Mesenchymal stem cell (in vitro differentiated cells and primary cell): ENCODE measurements around the gene SLC38A6.

Source experiments
- DNase-seq: peaks from one replicate; pipeline ENCODE4 v3.0.0-alpha.2; 2013
- H2AFZ ChIP-seq: one replicate; pipeline ENCODE4 v1.6.1; 2013; ENCODE audit warnings: low read depth, mild to moderate bottlenecking, control low read depth, inconsistent platforms, low read length, moderate library complexity
- H2AK5ac ChIP-seq: 2 replicates; pipeline ENCODE4 v1.6.1; 2013; ENCODE audit warnings: low read length, moderate library complexity, mild to moderate bottlenecking, inconsistent platforms; ENCODE audit not compliant: severe bottlenecking
- H2BK120ac ChIP-seq: one replicate; pipeline ENCODE4 v1.6.1; 2013; ENCODE audit warnings: low read depth, mild to moderate bottlenecking, inconsistent platforms, low read length, moderate library complexity
- H2BK12ac ChIP-seq, 2 experiments: one replicate each; pipeline ENCODE4 v1.6.1; 2013; ENCODE audit warnings: inconsistent platforms in 2 of 2, low read length in 2 of 2, mild to moderate bottlenecking in 2 of 2, moderate library complexity in 2 of 2, control low read depth in 1 of 2
- H2BK15ac ChIP-seq: one replicate; pipeline ENCODE4 v1.6.1; 2013; ENCODE audit warnings: mild to moderate bottlenecking, low read depth, inconsistent platforms; ENCODE audit not compliant: poor library complexity, severe bottlenecking
- H2BK5ac ChIP-seq: 2 replicates; pipeline ENCODE4 v1.6.1; 2013; ENCODE audit warnings: low read depth, mild to moderate bottlenecking, low read length, control low read depth, inconsistent platforms; ENCODE audit not compliant: poor library complexity, severe bottlenecking
- H3K14ac ChIP-seq, 2 experiments: one replicate each; pipeline ENCODE4 v1.6.1; 2013; ENCODE audit warnings: inconsistent platforms in 2 of 2, low read length in 2 of 2, control low read depth in 1 of 2, mild to moderate bottlenecking in 1 of 2, moderate library complexity in 1 of 2
- H3K18ac ChIP-seq, 2 experiments: one replicate each; pipeline ENCODE4 v1.6.1; 2013; ENCODE audit warnings: inconsistent platforms in 2 of 2, low read length in 2 of 2, control low read depth in 1 of 2, low read depth in 1 of 2, mild to moderate bottlenecking in 1 of 2
- H3K23ac ChIP-seq, 2 experiments: one replicate each; pipeline ENCODE4 v1.6.1; 2013; ENCODE audit warnings: inconsistent platforms in 2 of 2, low read length in 2 of 2, mild to moderate bottlenecking in 2 of 2, moderate library complexity in 2 of 2, control low read depth in 1 of 2
- H3K27ac ChIP-seq: 2 replicates; pipeline ENCODE4 v1.5.1; 2013; ENCODE audit warnings: mild to moderate bottlenecking, moderate library complexity, low read length, control low read depth, inconsistent platforms; ENCODE audit not compliant: poor library complexity, severe bottlenecking
- H3K27me3 ChIP-seq, 2 experiments: 2 replicates each; pipeline versions ENCODE4 v1.6.1 to v1.7.0; 2013; ENCODE audit warnings: low read length in 2 of 2, mild to moderate bottlenecking in 2 of 2, moderate library complexity in 2 of 2, control low read depth in 1 of 2, inconsistent platforms in 1 of 2; ENCODE audit not compliant: control insufficient read depth in 1 of 2, insufficient read depth in 1 of 2
- H3K36me3 ChIP-seq, 2 experiments: 2 replicates each; pipeline versions ENCODE4 v1.6.1 to v1.7.0; 2013; ENCODE audit warnings: low read length in 2 of 2, control low read depth in 1 of 2, inconsistent platforms in 1 of 2, low read depth in 1 of 2, mild to moderate bottlenecking in 1 of 2; ENCODE audit not compliant: insufficient read depth in 2 of 2, control insufficient read depth in 1 of 2
- H3K4ac ChIP-seq, 2 experiments: one replicate each; pipeline ENCODE4 v1.6.1; 2013; ENCODE audit warnings: inconsistent platforms in 2 of 2, low read length in 2 of 2, mild to moderate bottlenecking in 2 of 2, moderate library complexity in 2 of 2, control low read depth in 1 of 2, low read depth in 1 of 2
- H3K4me1 ChIP-seq: 2 replicates; pipeline ENCODE4 v1.6.1; 2013; ENCODE audit warnings: low read depth, low read length, control low read depth; ENCODE audit not compliant: control insufficient read depth, insufficient read depth
- H3K4me2 ChIP-seq: 2 replicates; pipeline ENCODE4 v1.6.1; 2013; ENCODE audit warnings: low read length, mild to moderate bottlenecking, inconsistent platforms; ENCODE audit not compliant: poor library complexity, severe bottlenecking
- H3K4me3 ChIP-seq, 2 experiments: 2 replicates each; pipeline versions ENCODE4 v1.5.1 to v1.7.0; 2013; ENCODE audit warnings: low read length in 2 of 2, mild to moderate bottlenecking in 2 of 2, control low read depth in 1 of 2, low read depth in 1 of 2; ENCODE audit not compliant: insufficient read depth in 1 of 2
- H3K79me1 ChIP-seq: replicated peaks from 2 replicates; pipeline ENCODE4 v1.6.1; 2013; ENCODE audit warnings: mild to moderate bottlenecking, control low read depth, low read length, inconsistent platforms; ENCODE audit not compliant: poor library complexity, severe bottlenecking
- H3K9ac ChIP-seq: 2 replicates; pipeline ENCODE4 v1.7.0; 2013; ENCODE audit warnings: mild to moderate bottlenecking, low read length, moderate library complexity
- H3K9me3 ChIP-seq: 2 replicates; pipeline ENCODE4 v1.7.0; 2013; ENCODE audit warnings: mild to moderate bottlenecking, low read length; ENCODE audit not compliant: control insufficient read depth
- H4K8ac ChIP-seq: one replicate; pipeline ENCODE4 v1.6.1; 2013; ENCODE audit warnings: inconsistent platforms, mild to moderate bottlenecking, low read length, moderate library complexity
- H4K91ac ChIP-seq: one replicate; pipeline ENCODE4 v1.6.1; 2013; ENCODE audit warnings: mild to moderate bottlenecking, low read length, inconsistent platforms
- WGBS: methylation state at CpG from one replicate; pipeline ENCODE4 v1.1.7; 2013; ENCODE audit warnings: mixed read lengths; 5-methylcytosine and 5-hydroxymethylcytosine counted together

SLC38A6 gene

DNA sequence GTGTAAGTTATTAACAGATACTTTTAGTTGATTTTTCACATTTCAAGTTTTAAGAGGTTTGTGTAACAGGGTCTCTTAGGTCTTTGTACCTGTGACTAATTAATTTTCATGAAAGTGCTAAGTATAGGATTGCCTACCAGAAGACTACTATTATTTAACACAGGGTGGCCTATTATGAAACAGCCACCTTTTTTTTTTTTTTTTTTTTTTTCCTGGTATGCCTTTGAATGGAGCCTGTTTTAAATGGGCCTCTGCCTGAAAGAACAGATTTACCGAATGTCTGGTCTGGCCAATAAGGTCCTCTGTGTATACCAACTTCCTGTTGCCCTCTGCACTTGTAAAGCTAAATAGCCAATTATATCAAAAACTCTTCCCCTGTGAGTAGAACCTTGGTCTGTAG lies 62.5 kb downstream of the SLC38A6 start:
- Histone ChIP-seq H3K14ac (no peak overlapping the region), H2AK5ac (no peak overlapping the region), H3K27ac (no peak overlapping the region), H3K79me1 (no peaks in the 10 kb centered on the region), H4K8ac (no peak overlapping the region), H3K36me3 (peaks cover 0 to 17% of the 10 kb centered on the region in 2 experiments), H2BK12ac (no peak overlapping the region), H3K27me3 (no peaks in the 10 kb centered on the region), H3K4me1 (no peaks in the 10 kb centered on the region), H3K9ac (no peak overlapping the region), H3K23ac (no peak overlapping the region), H2BK15ac (no peak overlapping the region), H2BK120ac (no peak overlapping the region), H2BK5ac (no peak overlapping the region), H3K4me2 (no peak overlapping the region), H3K18ac (no peak overlapping the region), H2AFZ (no peak overlapping the region), H3K4ac (no peak overlapping the region), H3K9me3 (no peaks in the 10 kb centered on the region), H3K4me3 (no peak overlapping the region), H4K91ac (no peak overlapping the region)
- WGBS, result 68% methylated on average over 1 of the region's 1 CpG
- no peak for DNase-seq

DNA sequence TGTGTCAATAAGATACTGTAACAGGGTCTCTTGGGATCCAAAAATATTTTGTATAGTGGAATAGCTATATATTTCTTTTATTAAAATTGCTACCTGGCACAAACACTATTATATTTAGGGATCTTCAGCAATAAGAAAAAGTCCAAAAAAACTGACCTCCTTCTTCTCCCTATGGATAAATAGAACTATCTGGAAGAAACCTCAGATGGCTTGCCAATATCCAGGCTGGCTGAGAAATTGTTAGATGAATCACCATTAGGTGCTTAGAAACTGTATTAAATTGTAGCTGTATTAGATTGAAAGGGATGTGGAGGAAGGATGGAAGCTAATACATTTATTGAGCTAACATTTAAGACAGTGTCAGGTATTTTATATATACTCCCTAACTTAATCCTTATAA lies 66.0 kb downstream of the SLC38A6 start:
- Histone ChIP-seq H2AFZ (no peak overlapping the region), H3K27me3 (no peaks in the 10 kb centered on the region), H3K9me3 (no peaks in the 10 kb centered on the region), H3K79me1 (no peaks in the 10 kb centered on the region), H3K4me3 (no peak overlapping the region), H3K4ac (no peak overlapping the region), H2BK120ac (no peak overlapping the region), H3K18ac (no peak overlapping the region), H3K14ac (no peak overlapping the region), H2BK12ac (no peak overlapping the region), H3K36me3 (peaks cover 0 to 38% of the 10 kb centered on the region in 2 experiments), H3K27ac (no peak overlapping the region), H2BK15ac (no peak overlapping the region), H2BK5ac (no peak overlapping the region), H3K4me2 (no peak overlapping the region), H2AK5ac (no peak overlapping the region), H4K91ac (no peak overlapping the region), H3K4me1 (no peaks in the 10 kb centered on the region), H3K9ac (no peak overlapping the region), H4K8ac (no peak overlapping the region), H3K23ac (no peak overlapping the region)
- DNase-seq, result no peak

DNA sequence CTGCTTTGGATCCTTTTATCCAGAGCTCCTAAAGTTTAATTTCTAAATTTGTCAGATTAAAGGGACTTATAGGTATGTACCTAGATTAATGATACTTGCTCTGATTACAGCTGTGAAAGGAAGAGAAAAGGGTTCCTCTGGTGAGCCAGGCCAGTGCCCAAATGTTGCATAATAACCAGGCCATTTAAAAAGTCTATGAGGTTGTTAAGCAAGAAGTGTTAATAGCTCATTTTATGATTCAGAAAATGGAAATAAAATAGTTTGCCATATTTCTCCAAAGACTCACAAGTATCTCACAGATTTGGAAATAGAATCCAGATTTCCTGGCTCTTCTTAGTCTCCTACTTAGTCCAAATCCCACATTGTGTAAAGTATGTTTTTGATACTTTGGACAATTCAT lies 67.6 kb downstream of the SLC38A6 start:
- Histone ChIP-seq H3K79me1 (no peaks in the 10 kb centered on the region), H3K4me3 (no peak overlapping the region), H3K4me2 (no peak overlapping the region), H4K8ac (no peak overlapping the region), H3K9me3 (peaks cover 10% of the 10 kb centered on the region), H3K18ac (no peak overlapping the region), H3K27ac (no peak overlapping the region), H2BK15ac (no peak overlapping the region), H2AK5ac (no peak overlapping the region), H2BK5ac (no peak overlapping the region), H3K14ac (no peak overlapping the region), H2BK120ac (no peak overlapping the region), H2AFZ (no peak overlapping the region), H3K4me1 (no peaks in the 10 kb centered on the region), H3K4ac (no peak overlapping the region), H3K36me3 (peaks cover 0 to 50% of the 10 kb centered on the region in 2 experiments), H3K23ac (no peak overlapping the region), H3K27me3 (no peaks in the 10 kb centered on the region), H3K9ac (no peak overlapping the region), H2BK12ac (no peak overlapping the region), H4K91ac (no peak overlapping the region)
- no peak for DNase-seq

DNA sequence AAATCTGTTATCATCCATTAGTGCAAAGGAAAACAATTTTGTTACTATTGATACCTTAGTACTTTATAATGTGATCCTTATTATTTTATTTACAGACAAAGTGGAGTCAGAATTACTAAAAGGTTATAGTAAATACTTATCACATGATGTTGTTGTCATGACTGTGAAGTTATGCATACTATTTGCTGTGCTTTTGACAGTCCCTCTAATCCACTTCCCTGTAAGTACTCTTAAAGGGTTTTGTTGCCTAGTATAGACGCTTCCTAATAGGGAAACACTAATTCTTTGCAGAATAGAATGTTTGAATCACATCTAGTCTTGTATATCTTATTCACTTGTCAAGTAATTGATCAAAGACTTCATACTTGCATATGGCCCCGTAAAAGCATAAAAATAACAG lies 69.4 kb downstream of the SLC38A6 start:
- WGBS, result no CpG with 5 or more reads among the region's 2 CpGs
- no peak overlapping the region for H3K4me3 ChIP-seq
- peaks cover 14% of the 10 kb centered on the region for H3K9me3 ChIP-seq
- H3K79me1 ChIP-seq, result peaks cover 1% of the 10 kb centered on the region
- H3K23ac ChIP-seq, result no peak overlapping the region
- DNase-seq, result no peak
- no peak overlapping the region for H3K27ac ChIP-seq
- H2BK120ac ChIP-seq, result no peak overlapping the region
- no peak overlapping the region for H2BK15ac ChIP-seq
- no peaks in the 10 kb centered on the region for H3K4me1 ChIP-seq
- H3K18ac ChIP-seq, result no peak overlapping the region
- no peak overlapping the region for H2AFZ ChIP-seq
- no peak overlapping the region for H4K91ac ChIP-seq
- H3K4ac ChIP-seq, result no peak overlapping the region
- H2BK12ac ChIP-seq, result no peak overlapping the region
- H3K36me3 ChIP-seq, result peaks cover 0 to 54% of the 10 kb centered on the region in 2 experiments
- H3K27me3 ChIP-seq, result no peaks in the 10 kb centered on the region
- no peak overlapping the region for H4K8ac ChIP-seq
- H3K9ac ChIP-seq, result no peak overlapping the region
- no peak overlapping the region for H2BK5ac ChIP-seq
- H3K14ac ChIP-seq, result no peak overlapping the region
- no peak overlapping the region for H3K4me2 ChIP-seq
- H2AK5ac ChIP-seq, result no peak overlapping the region
